GM13976 (cell line): ENCODE data around the gene ZBTB7B.
A peak's percentile ranks its signal among the peaks of the same experiment; 100 is the strongest.

Source experiments
- DNase-seq: peaks from one replicate; pipeline ENCODE4 v3.0.0; 2012; ENCODE audit warnings: low spot score
- CTCF ChIP-seq: IDR thresholded peaks from 2 replicates; pipeline ENCODE4 v1.5.1; 2012; ENCODE audit warnings: borderline replicate concordance, mild to moderate bottlenecking; ENCODE audit not compliant: insufficient read depth; ENCODE audit errors: extremely low read depth, missing control alignments, control extremely low read depth
- in situ Hi-C: fragments of 300-500 bp; cut with MboI; formaldehyde crosslinking; loops from one replicate; pipeline ENCODE4 v1.12.0; 2022; ENCODE audit warnings: low sequenced_read_pairs, mixed read lengths, inconsistent platforms; ENCODE audit not compliant: unreplicated experiment

ZBTB7B gene

GRCh38 chr1:155000726-155001424 is 1.7 kb upstream of the ZBTB7B start:
- in situ Hi-C loops = no loop called here
- peak; percentile 4 for TF ChIP-seq CTCF

GRCh38 chr1:155001425-155001674 is 1.3 kb upstream of the ZBTB7B start:
- in situ Hi-C loops = no loop called here
- TF ChIP-seq CTCF = no peak
- no peak for DNase-seq

More at GRCh38 chr1:155000726-155001424, 1.7 kb upstream of the ZBTB7B start:
- DNase-seq = peak; percentile 86

GRCh38 chr1:155001675-155002463 is 733 bp upstream of the ZBTB7B start:
- in situ Hi-C loops = no loop called here
- peak; percentile 37 for TF ChIP-seq CTCF
- DNase-seq = peak; percentile 98

- DNase-seq = no peak
- TF ChIP-seq CTCF = no peak
- in situ Hi-C loops = no loop called here
These were observed 694 bp downstream of the ZBTB7B start for GRCh38 chr1:155003227-155003765.

GRCh38 chr1:155003766-155004351 is 1.3 kb downstream of the ZBTB7B start:
- TF ChIP-seq CTCF = no peak
- DNase-seq = peak; percentile 71
- in situ Hi-C loops = no loop called here

GRCh38 chr1:155004352-155005075 is 1.9 kb downstream of the ZBTB7B start:
- in situ Hi-C loops = no loop called here
- TF ChIP-seq CTCF = no peak
- DNase-seq = no peak
